HEK293 (cell line): ENCODE measurements around the gene TPRA1.

Experiments used
- CTCF ChIA-PET: fragments of 350-600 bp; formaldehyde crosslinking; extraction: SDS; loops from one replicate; lab custom pipeline; 2021; ENCODE audit warnings: antibody characterized with exemption; lab: Yijun Ruan, JAX
- POLR2A ChIA-PET: fragments of 300-600 bp; formaldehyde crosslinking; extraction: SDS; loops from one replicate; lab custom pipeline; 2020; ENCODE audit warnings: antibody characterized with exemption, inconsistent platforms; lab: Yijun Ruan, JAX
- H3K27ac ChIP-seq: fragments of 200-500 bp; sonication (Bioruptor generic); 2 replicates; pipeline ENCODE4 v1.5.1; 2014; ENCODE audit warnings: low read depth, low read length, control low read depth, inconsistent platforms; ENCODE audit errors: extremely low read depth
- H3K36me3 ChIP-seq, 2 experiments: fragments of 200-500 bp in 1 of 2; sonication (Bioruptor generic) in 1 of 2; 1 replicate in 1 of 2; 2 replicates in 1 of 2; pipeline ENCODE4 v1.5.1; 2014 to 2017; ENCODE audit warnings: inconsistent platforms in 2 of 2, low read length in 2 of 2; ENCODE audit not compliant: control insufficient read depth in 2 of 2, insufficient read depth in 1 of 2
- H3K4me1 ChIP-seq: fragments of 200-500 bp; sonication (Bioruptor generic); 2 replicates; pipeline ENCODE4 v1.5.1; 2014; ENCODE audit warnings: mild to moderate bottlenecking, low read length, inconsistent platforms; ENCODE audit not compliant: control insufficient read depth, insufficient read depth
- H3K4me3 ChIP-seq: 2 replicates; pipeline ENCODE4 v1.5.1; 2011; ENCODE audit warnings: low read depth, mild to moderate bottlenecking, control low read depth, low read length, moderate library complexity
- H3K9me3 ChIP-seq: fragments of 200-500 bp; sonication (Bioruptor generic); 2 replicates; pipeline ENCODE4 v1.5.1; 2014; ENCODE audit warnings: low read depth, low read length, inconsistent platforms; ENCODE audit not compliant: control insufficient read depth, insufficient read depth
- AEBP2 ChIP-seq: fragments of 450-650 bp; formaldehyde crosslinking; IDR thresholded peaks from 2 replicates; pipeline ENCODE4 v1.5.1; 2016; ENCODE audit warnings: missing biosample characterization, missing genetic modification characterization, borderline replicate concordance
- BCL11B ChIP-seq: fragments of 450-650 bp; formaldehyde crosslinking; IDR thresholded peaks from 2 replicates; pipeline ENCODE4 v1.5.1; 2016; ENCODE audit warnings: low read depth, missing biosample characterization, missing genetic modification characterization
- CTCF ChIP-seq: fragments of 450-650 bp; formaldehyde crosslinking; IDR thresholded peaks from 2 replicates; pipeline ENCODE4 v1.5.1; 2016; ENCODE audit warnings: missing biosample characterization, missing genetic modification characterization
- GLIS1 ChIP-seq: fragments of 450-650 bp; formaldehyde crosslinking; IDR thresholded peaks from 2 replicates; pipeline ENCODE4 v1.5.1; 2016; ENCODE audit warnings: missing biosample characterization, missing genetic modification characterization
- HOXA7 ChIP-seq: sonication (generic); formaldehyde crosslinking; IDR thresholded peaks from 2 replicates; pipeline ENCODE4 v1.8.1; 2022; ENCODE audit warnings: missing genetic modification reagents, borderline replicate concordance
- HOXD13 ChIP-seq: sonication (generic); formaldehyde crosslinking; IDR thresholded peaks from 2 replicates; pipeline ENCODE4 v1.8.0; 2022; ENCODE audit warnings: missing genetic modification reagents, borderline replicate concordance
- KLF1 ChIP-seq: fragments of 450-650 bp; formaldehyde crosslinking; IDR thresholded peaks from 2 replicates; pipeline ENCODE4 v1.5.1; 2016; ENCODE audit warnings: missing biosample characterization, missing genetic modification characterization
- PRDM4 ChIP-seq: fragments of 450-650 bp; formaldehyde crosslinking; IDR thresholded peaks from 2 replicates; pipeline ENCODE4 v1.5.1; 2017; ENCODE audit warnings: missing biosample characterization, missing genetic modification characterization
- SCRT2 ChIP-seq: fragments of 450-650 bp; formaldehyde crosslinking; IDR thresholded peaks from 2 replicates; pipeline ENCODE4 v1.5.1; 2016; ENCODE audit warnings: missing biosample characterization, missing genetic modification characterization
- SP3 ChIP-seq: fragments of 450-650 bp; formaldehyde crosslinking; IDR thresholded peaks from 2 replicates; pipeline ENCODE4 v1.5.1; 2016; ENCODE audit warnings: missing biosample characterization, missing genetic modification characterization
- TCF7L2 ChIP-seq: IDR thresholded peaks from 2 replicates; pipeline ENCODE4 v1.6.1; 2011; ENCODE audit warnings: low read depth, mild to moderate bottlenecking, inconsistent platforms, low read length, moderate library complexity, borderline replicate concordance
- YY1 ChIP-seq: fragments of 450-650 bp; formaldehyde crosslinking; IDR thresholded peaks from 2 replicates; pipeline ENCODE4 v1.5.1; 2018; ENCODE audit warnings: missing biosample characterization, missing genetic modification characterization
- ZBTB17 ChIP-seq: fragments of 450-650 bp; formaldehyde crosslinking; IDR thresholded peaks from 2 replicates; pipeline ENCODE4 v1.5.1; 2016; ENCODE audit warnings: missing biosample characterization, missing genetic modification characterization
- ZBTB6 ChIP-seq: fragments of 450-650 bp; formaldehyde crosslinking; IDR thresholded peaks from 2 replicates; pipeline ENCODE4 v1.5.1; 2017; ENCODE audit warnings: missing biosample characterization, missing genetic modification characterization
- ZIC2 ChIP-seq: fragments of 450-650 bp; formaldehyde crosslinking; IDR thresholded peaks from 2 replicates; pipeline ENCODE4 v1.5.1; 2016; ENCODE audit warnings: missing biosample characterization, missing genetic modification characterization
- ZNF2 ChIP-seq: fragments of 450-650 bp; formaldehyde crosslinking; IDR thresholded peaks from 2 replicates; pipeline ENCODE4 v1.5.1; 2016; ENCODE audit warnings: missing biosample characterization, missing genetic modification characterization
- ZNF248 ChIP-seq: fragments of 450-650 bp; formaldehyde crosslinking; IDR thresholded peaks from 2 replicates; pipeline ENCODE4 v1.5.1; 2017; ENCODE audit warnings: missing biosample characterization, missing genetic modification characterization
- ZNF362 ChIP-seq: fragments of 450-650 bp; formaldehyde crosslinking; IDR thresholded peaks from 2 replicates; pipeline ENCODE4 v1.5.1; 2016; ENCODE audit warnings: missing biosample characterization, missing genetic modification characterization
- ZNF366 ChIP-seq: fragments of 450-650 bp; formaldehyde crosslinking; conservative IDR thresholded peaks from 2 replicates; pipeline ENCODE4 v1.5.1; 2016; ENCODE audit warnings: missing biosample characterization, missing genetic modification characterization
- ZNF449 ChIP-seq: fragments of 450-650 bp; formaldehyde crosslinking; IDR thresholded peaks from 2 replicates; pipeline ENCODE4 v1.5.1; 2017; ENCODE audit warnings: missing biosample characterization, mild to moderate bottlenecking, missing genetic modification characterization, moderate library complexity
- ZNF501 ChIP-seq: fragments of 450-650 bp; formaldehyde crosslinking; IDR thresholded peaks from 2 replicates; pipeline ENCODE4 v1.5.1; 2016; ENCODE audit warnings: missing biosample characterization, missing genetic modification characterization
- ZNF561 ChIP-seq: fragments of 450-650 bp; IDR thresholded peaks from 2 replicates; pipeline ENCODE4 v1.5.1; 2018; ENCODE audit warnings: missing biosample characterization, missing genetic modification characterization, borderline replicate concordance
- ZNF596 ChIP-seq: fragments of 450-650 bp; IDR thresholded peaks from 2 replicates; pipeline ENCODE4 v1.5.0; 2018; ENCODE audit warnings: missing biosample characterization, mild to moderate bottlenecking, missing genetic modification characterization, moderate library complexity
- ZNF660 ChIP-seq: fragments of 450-650 bp; IDR thresholded peaks from 2 replicates; pipeline ENCODE4 v1.5.1; 2018; ENCODE audit warnings: missing biosample characterization, mild to moderate bottlenecking, missing genetic modification characterization
- ZNF677 ChIP-seq: fragments of 450-650 bp; IDR thresholded peaks from 2 replicates; pipeline ENCODE4 v1.5.0; 2018; ENCODE audit warnings: missing biosample characterization, mild to moderate bottlenecking, missing genetic modification characterization, moderate library complexity
- ZNF76 ChIP-seq: fragments of 450-650 bp; formaldehyde crosslinking; IDR thresholded peaks from 2 replicates; pipeline ENCODE4; 2016; ENCODE audit warnings: low read depth, missing biosample characterization, missing genetic modification characterization, borderline replicate concordance
- ZNF785 ChIP-seq: fragments of 450-650 bp; formaldehyde crosslinking; IDR thresholded peaks from 2 replicates; pipeline ENCODE4 v1.5.1; 2016; ENCODE audit warnings: missing biosample characterization, missing genetic modification characterization

TPRA1 gene

GRCh38 chr3:127590593-127591465 is at the start of gene TPRA1:
TSS of gene TPRA1 (minus strand) at chr3:127590733. CDS start at chr3:127580146, 10,587 bp downstream.
- POLR2A ChIA-PET = interaction anchor here (0.7 to 1.2 kb wide), 6 partner anchors 8 to 1418 kb away, joined by 3 to 5 read pairs (median 4); no protein-coding TSS in a partner anchor
- H3K36me3 ChIP-seq = peaks cover 0 to 5% of the 10 kb centered on the region in 2 experiments; a peak in 1 of 3 replicates
- H3K4me1 ChIP-seq = 0 out of 2 replicates have a peak, but pooled peaks cover 5% of the 10 kb centered on the region
- peak; percentile 28; the same call in 1 of the 2 replicates for TF ChIP-seq ZBTB6 (tag by site-specific recombination)
- TF ChIP-seq ZNF449 (tag by site-specific recombination) = no peak
- peak; percentile 80 for TF ChIP-seq ZBTB17
- no peak for TF ChIP-seq HOXA7
- no peak for TF ChIP-seq ZNF785 (tag by site-specific recombination)
- TF ChIP-seq YY1 (tag by site-specific recombination) = peak; percentile 59; the same call in 1 of the 2 replicates
- TF ChIP-seq CTCF (tag by site-specific recombination) = 0 out of 2 replicates have a peak, but pooled peaks have one; percentile 28
- peak; percentile 95 for TF ChIP-seq ZNF362 (tag by site-specific recombination)
- no peak for TF ChIP-seq AEBP2 (tag by site-specific recombination)
- peak; percentile 69; the same call in 1 of the 2 replicates for TF ChIP-seq ZNF501
- TF ChIP-seq SCRT2 (tag by site-specific recombination) = peak; percentile 34; the same call in 1 of the 2 replicates
- TF ChIP-seq ZNF366 (tag by site-specific recombination) = 0 out of 2 replicates have a peak, but pooled peaks have one; percentile 25
- TF ChIP-seq HOXD13 (CRISPR knock-in tag) = no peak
- TF ChIP-seq TCF7L2 = peak; percentile 45; the same call in 1 of the 2 replicates
- peak; percentile 45 for TF ChIP-seq KLF1 (tag by site-specific recombination)
- TF ChIP-seq ZNF596 (tag by site-specific recombination) = peak; percentile 74
- TF ChIP-seq SP3 (tag by site-specific recombination) = peak; percentile 85
- peak; percentile 88 for TF ChIP-seq ZIC2 (tag by site-specific recombination)
- TF ChIP-seq ZNF76 (tag by site-specific recombination) = peak; percentile 90
- peak; percentile 77 for TF ChIP-seq ZNF660
- no peak for TF ChIP-seq BCL11B
- 0 out of 2 replicates have a peak, but pooled peaks have one; percentile 8 for TF ChIP-seq ZNF677 (tag by site-specific recombination)
- TF ChIP-seq ZNF561 = peak; percentile 69; the same call in 1 of the 2 replicates
- TF ChIP-seq GLIS1 (tag by site-specific recombination) = peak; percentile 58; the same call in 1 of the 2 replicates
- no peak for TF ChIP-seq PRDM4 (tag by site-specific recombination)
- no peak for TF ChIP-seq ZNF248 (tag by site-specific recombination)
- TF ChIP-seq ZNF2 (tag by site-specific recombination) = 0 out of 2 replicates have a peak, but pooled peaks have one; percentile 43

More at GRCh38 chr3:127590593-127591465, at the start of gene TPRA1:
- CTCF ChIA-PET = interaction anchor here (1.1 to 2.1 kb wide), 2 partner anchors 16 to 45 kb away, joined by 3 to 5 read pairs; no protein-coding TSS in a partner anchor
- Histone ChIP-seq H3K9me3 (no peaks in the 10 kb centered on the region), H3K4me3 (peak within 1 kb of the TSS; percentile 82), H3K27ac (peak within 1 kb of the TSS; percentile 88)
